Brain pericyte (primary cell): ENCODE data around the gene RAP1A.

ENCODE experiments used
- DNase-seq: peaks from one replicate; pipeline ENCODE4 v3.0.0-alpha.2; 2012; ENCODE audit warnings: low read depth, low spot score

The RAP1A gene

GRCh38 chr1:111619635-111620440, at the start of gene RAP1A:
TSS of gene RAP1A (plus strand) at chr1:111619789. CDS start at chr1:111691361, 71,572 bp downstream.
- DNase-seq = peak; percentile 44

- no peak for DNase-seq
These were observed 49.7 kb upstream of the RAP1A start for GRCh38 chr1:111569913-111570312.

- DNase-seq = no peak
These were observed 48.8 kb upstream of the RAP1A start for GRCh38 chr1:111570781-111571181.

GRCh38 chr1:111571239-111571638, 48.4 kb upstream of the RAP1A start:
- no peak for DNase-seq

- DNase-seq = no peak
These were observed 47.6 kb upstream of the RAP1A start for GRCh38 chr1:111571987-111572386.

GRCh38 chr1:111576547-111576946, 43.0 kb upstream of the RAP1A start:
- no peak for DNase-seq

GRCh38 chr1:111577814-111578213, 41.8 kb upstream of the RAP1A start:
- DNase-seq = no peak

GRCh38 chr1:111581166-111581565, 38.4 kb upstream of the RAP1A start:
- DNase-seq = no peak

- no peak for DNase-seq
These were observed 37.6 kb upstream of the RAP1A start for GRCh38 chr1:111582016-111582415.

- no peak for DNase-seq
These were observed 36.7 kb upstream of the RAP1A start for GRCh38 chr1:111582644-111583618.

GRCh38 chr1:111585447-111586086, 34.0 kb upstream of the RAP1A start:
- no peak for DNase-seq

- no peak for DNase-seq
These were observed 33.5 kb upstream of the RAP1A start for GRCh38 chr1:111586112-111586511.

GRCh38 chr1:111587509-111588174, 31.9 kb upstream of the RAP1A start:
- DNase-seq = no peak

GRCh38 chr1:111591937-111592336, 27.7 kb upstream of the RAP1A start:
- no peak for DNase-seq

GRCh38 chr1:111592389-111593361, 26.9 kb upstream of the RAP1A start:
- DNase-seq = no peak

- DNase-seq = no peak
These were observed 25.9 kb upstream of the RAP1A start for GRCh38 chr1:111593403-111594305.

- DNase-seq = no peak
These were observed 25.3 kb upstream of the RAP1A start for GRCh38 chr1:111594306-111594693.

GRCh38 chr1:111595807-111596206, 23.8 kb upstream of the RAP1A start:
- DNase-seq = no peak

GRCh38 chr1:111596499-111596898, 23.1 kb upstream of the RAP1A start:
- no peak for DNase-seq
